Activated CD4-positive, alpha-beta T cell treated with anti-CD3 and anti-CD28 coated beads, Interleukin-2, amount 50 U/mL, for 48 hours (primary cell): ENCODE measurements around the gene HPSE2.

Experiments used
- DNase-seq, 2 experiments: peaks; one replicate each; pipeline ENCODE4 v3.0.0-alpha.2; 2020

HPSE2 gene

DNA sequence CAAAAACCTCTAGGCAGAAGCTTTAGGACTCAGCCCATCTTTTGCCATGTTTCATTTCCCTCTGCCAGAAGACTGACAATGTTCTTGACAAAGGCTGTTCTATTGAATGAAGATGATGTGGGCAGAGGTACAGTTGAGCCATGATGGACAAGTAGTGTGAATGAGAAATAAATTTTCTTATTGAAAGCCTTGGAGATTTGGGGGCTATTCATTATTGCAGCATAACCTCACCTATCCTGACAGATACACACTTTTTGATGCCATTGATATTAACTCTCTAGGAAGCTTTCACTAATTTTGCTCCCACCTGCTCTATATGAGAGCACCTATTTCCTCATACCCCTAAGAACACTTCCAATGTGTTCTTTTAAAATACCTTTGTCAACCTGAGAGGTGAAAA is 752.0 kb downstream of the HPSE2 start:
- no peak for DNase-seq

DNA sequence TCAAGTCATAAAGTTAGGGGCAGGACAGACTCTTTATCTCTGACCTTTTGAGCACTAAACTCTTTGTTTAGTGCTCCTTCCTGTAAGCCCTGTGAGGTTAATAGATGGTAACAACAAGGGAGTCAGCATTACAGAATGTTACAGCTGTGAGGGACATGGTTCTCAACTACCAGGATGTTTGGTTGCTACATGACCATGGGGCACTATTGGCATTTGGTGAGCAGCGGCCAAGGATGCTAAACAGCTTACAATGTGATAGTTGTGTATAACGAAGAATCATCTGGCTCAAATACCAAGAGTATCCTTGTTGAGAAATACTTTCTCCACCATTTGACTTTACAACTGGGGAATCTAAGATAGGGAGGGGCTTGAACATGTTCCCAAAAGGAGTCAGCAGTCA is 753.6 kb downstream of the HPSE2 start:
- DNase-seq, result no peak

DNA sequence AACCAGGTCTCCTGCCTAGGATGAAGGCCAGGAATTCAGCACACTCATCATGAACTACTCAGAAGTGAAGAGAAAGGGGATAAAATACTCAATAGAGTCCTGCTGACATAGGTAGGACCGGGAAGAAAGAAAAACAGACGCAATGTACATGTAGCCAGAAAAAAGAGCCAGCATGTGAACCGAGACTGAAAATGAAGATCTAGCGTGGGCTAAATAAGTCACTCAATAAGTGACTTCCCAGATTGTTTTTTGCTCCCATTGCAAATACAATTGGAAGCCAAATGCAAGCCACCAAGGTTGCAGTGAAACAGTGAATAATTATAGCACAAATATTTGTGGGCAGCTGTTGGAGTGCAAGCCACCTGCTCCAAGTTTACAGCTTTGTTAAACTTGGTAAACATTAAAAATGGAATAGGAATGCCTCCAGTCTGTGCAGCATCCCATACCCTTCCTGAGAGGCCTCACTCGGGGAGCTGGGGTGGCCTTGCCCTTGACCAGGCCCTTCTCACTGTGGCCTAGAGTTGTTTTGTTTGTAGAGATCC is 754.2 kb downstream of the HPSE2 start:
- DNase-seq, result no peak

DNA sequence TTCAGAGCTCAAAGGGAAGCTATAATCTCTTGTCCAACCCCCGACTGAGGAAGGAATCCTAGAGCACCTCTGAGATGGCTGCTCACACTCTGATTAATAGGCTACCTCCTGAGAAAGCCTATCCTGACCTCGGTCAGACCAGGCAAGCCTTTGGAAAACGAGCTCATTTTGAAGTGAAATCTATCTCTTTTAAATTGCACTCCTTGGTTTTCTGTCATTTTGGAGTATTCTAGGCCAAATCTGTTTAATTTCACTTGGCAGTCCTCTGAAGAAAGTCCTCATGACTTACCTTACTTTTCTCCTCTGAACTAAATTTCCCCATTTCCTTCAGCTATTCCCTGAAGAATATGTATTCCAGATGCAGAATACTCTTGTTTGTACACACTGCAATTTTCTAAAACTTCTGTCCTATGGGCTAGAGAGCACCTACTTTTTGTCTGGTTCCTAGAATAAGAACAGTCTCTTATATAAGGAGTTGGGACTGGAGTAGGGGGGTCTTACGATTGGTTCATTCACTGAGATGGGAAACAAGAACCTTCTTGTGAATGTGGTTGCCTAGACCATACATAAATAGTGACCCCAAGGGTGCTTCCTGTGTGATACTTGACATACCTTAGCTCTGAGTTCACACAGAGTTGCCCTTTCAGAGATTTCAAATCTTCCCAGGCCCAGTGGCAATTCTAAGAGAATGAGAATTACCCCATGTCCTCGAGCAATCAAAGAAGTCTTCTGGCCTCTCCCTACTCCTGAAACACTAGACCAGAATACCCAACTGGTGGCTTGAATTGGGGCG is 757.0 kb downstream of the HPSE2 start:
- no peak for DNase-seq

DNA sequence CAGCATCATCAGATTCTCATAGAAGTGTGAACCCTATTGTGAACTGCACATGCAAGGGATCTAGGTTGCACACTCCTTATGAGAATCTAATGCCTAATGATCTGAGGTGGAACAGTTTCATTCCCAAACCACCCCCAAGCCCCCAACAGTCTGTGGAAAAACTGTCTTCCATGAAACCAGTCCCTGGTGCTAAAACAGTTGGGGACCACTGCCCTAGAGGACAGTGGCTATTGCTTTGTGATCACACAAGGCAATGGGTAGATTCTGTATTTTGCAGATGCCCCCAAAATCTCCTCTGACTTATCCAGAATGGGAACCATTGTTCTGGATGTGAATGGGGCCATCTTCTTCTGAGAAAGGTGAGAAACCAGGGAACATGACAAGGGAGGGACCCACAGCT is 757.8 kb downstream of the HPSE2 start:
- no peak for DNase-seq

DNA sequence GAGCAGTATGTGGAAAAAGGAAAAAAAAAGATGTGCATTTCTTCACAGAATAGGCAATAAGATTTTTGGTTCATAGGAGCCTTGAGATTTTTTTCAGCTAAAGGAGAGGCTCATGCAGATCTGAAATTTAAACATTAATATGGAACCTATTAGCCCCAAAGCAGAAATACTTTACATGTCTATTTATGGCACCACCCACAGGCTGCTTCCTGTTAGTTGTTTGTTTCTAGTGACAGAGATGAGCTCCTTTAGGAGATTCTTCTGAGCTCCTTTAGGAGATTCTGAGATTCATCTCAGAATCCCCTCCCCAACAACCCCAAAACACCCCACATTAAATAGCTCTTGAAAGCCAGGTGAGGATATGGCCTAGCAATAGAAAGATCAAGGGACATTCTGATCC is 761.0 kb downstream of the HPSE2 start:
- DNase-seq, result no peak

DNA sequence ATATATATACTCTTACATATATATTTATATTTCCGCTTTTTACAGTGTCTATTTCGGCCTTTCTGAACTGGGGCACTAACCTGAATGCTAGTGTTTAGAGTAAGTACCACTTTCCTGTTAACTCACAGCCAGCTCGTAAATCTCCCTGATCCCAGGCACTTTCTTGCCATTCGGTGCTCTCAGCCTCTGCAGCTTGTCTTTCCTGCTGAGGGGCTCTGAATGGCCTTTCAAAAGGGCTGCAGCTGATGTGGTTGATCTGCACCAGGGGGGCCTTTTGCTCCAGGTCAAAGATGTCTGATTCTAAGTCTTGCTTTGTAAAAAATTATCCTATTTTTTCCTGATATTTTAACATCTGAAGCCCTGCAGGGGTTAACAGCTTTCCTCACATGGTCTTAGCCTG is 763.5 kb downstream of the HPSE2 start:
- DNase-seq, result no peak

DNA sequence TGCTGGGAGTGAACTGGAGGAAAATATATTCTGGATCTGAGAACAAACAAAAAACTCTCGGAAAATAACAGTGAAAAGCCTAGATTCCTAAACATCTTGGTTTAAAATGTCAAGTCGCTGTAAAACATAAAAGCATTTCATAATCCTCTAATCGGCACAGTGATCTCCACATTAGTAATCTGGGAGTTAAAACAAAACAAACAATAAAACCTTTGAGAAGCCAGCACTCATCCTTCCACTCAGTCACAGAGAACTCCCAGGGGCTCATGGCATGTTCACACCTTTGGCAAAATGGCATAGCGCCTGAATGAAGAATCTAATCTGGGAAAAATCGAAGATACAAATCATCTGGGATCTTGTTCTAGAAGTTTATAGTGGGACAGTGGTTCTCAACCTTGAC is 764.8 kb downstream of the HPSE2 start:
- DNase-seq, result no peak

DNA sequence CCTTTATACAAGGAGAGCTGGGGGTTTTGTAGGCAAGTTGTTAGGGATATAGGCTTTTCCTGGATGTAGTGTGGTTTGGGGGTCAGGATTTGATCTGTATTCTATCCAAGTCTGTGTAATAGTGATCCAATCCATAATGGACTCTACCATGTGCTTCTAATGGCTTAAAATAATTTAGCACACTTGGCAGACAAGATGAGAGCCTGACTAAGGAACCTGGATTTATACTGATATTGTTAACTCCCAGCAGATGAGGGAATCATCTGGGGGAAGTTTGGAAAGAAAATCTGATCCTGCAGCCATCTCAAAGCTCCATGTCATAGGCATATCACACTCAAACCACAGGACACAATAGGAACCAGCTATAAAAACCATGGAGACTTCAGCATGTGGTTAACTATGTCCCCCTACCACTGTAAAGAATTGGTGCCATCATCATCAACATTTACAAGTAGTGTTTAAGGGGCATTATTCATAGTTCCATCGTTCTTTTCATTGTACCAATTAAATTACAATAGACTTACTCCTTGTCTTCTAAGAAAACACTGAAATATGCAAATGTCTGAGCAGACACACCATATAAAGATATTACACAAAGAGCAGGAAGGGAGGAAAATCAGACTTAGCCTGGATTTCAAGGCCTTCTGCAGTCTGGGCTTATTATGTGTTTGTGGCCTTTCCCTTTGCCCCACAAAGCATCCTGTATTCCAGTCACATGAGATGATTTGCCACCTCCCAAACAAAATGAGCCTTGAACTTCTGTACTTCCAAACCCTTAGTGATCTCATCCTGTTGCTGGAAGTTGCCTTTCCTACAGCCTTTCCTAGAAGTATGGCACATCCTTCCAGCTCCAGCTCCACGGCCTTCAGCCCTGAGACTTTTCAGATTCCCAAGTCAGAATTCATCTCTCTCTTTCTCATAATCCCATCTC is 766.4 kb downstream of the HPSE2 start:
- DNase-seq, result no peak

DNA sequence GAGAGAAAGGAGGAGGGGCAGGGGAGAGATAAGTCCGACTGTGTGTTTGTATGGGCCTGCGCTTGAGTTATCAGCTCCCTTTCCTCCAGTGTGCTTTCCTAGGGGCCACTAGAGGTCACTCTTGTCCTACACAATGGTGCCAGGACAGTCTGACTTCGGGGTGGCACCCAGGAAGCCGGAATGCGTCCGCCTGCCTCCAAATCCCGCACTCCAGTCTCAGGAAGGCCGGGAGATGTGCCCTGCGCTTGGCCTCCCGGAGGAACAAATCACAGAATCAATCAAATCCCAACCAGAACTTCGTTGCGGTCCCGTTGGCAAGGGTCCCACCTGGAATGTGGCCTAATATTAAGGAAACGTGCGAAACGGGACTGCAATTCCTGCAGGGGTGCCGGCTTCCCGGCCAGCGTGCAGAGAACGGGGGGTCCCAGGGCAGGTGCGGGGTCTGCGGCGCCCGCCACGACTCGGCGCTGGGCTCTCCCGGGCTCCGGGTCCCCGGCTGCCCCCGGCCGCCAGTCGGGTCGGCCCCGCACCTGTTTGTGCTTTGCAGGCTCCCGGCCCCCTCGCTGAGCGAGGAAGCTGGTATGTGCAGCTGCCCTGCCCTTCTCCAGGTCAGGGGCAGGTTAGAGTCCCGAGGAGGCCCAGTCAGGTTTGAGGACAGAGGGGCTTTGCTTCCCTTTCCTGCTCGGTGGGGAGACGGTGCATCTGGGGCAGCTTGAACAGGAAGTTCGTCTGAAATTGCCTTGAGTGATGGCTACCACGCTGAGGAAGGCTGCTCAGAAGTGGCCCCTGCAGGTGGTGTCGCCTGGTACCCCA is 767.9 kb downstream of the HPSE2 start:
- peak; percentile 55 to 67 for DNase-seq

DNA sequence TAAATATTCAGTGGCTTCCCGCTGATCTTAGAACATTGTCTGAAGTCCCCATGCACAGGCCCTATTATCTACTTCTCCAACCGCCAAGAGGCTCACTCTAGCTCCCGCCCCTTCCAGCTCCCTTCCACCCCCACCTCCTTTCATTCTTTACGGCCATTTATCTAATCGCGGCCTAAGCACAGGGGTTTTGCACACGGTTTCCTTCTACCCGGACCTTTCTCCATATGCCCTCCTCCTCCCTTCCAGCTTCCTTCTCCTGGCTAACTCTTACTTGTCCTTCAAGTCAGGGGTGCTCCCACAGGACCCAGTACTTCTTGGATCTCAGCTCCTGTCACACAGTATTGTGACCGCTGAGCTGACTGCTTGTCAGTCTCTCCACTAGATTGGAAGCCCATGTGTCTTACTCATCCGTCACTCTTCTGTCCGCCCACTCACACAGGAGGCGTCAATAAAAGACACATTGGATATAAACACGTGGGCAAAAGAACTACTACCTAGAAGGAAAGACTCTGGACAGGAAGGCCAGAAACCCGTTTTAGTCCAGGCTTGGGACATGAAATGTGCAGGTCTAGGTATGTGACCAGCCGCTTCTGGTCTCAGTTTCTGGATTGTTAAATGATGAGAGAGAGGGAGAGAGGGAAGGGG is 768.7 kb downstream of the HPSE2 start:
- no peak for DNase-seq

DNA sequence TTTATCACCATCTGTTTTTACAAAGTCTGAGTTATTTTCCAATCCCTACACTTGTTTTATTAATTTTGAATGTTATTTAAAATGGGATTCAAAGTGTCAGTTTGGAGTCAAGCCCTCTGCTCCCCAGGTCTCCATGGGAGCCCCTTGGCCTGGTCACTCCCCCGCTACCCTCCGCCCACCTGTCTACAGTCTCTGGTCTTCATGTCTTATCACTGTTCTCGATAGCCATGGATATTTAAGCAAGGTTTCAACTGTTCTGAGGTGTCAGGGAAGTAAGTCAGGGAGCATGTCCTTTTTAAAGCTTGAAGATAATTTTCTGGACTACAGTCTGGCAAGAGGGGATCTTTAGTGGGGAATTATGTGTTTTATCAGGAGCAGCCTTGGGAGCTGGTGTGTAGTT is 769.8 kb downstream of the HPSE2 start:
- no peak for DNase-seq

DNA sequence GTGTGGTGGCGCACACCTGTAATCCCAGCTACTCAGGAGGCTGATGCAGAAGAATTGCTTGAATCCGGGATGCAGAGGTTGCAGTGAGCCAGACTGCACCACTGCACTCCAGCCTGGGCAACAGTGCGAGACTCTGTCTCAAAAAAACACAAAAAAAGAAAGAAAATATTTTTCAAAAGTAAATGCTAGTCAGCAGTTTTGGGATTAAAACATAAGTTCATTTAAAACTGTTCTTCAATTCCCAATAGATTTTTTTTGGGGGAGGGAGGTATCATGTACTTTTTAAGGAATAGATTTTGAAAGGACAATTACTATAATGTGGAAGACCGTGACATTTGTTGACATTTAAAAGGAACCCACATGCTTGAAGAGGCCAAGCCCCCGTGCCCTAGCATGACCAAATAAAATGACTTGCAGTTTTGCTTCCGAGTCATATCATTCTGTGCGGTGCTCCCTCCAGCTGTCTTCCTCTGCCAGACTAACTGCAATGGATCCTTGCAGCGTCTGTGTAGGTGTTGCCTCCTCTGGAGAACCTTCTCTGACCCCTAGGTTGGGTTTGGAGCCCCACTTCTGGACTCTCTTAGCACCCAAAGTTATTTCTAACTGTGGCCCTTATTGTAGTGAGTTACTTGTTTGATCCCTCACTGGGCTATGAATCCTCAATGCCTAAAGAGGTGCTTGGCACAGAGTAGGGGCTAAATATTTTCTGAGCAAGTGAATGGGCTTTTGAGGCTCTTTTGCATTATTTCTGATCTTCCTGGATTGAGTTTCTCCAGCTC is 771.5 kb downstream of the HPSE2 start:
- no peak for DNase-seq

DNA sequence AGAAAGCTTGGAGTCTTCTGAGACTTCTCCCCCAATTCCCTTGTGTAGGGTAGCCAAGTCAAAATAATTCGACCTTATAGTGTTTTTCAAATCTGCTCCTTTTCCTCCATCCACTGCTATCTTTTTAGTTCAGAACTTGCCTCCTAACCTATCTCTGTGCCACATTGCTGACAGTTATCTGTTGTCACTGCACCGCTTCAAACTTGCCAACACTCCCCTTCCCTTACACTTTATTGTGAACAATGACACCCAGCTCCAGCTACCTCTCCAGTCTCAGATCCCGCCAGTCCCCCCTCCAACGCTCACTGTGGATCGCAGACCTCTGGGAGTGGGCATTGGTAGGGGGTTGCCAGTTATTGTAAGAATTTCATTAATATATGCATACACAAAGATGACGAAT is 772.6 kb downstream of the HPSE2 start:
- DNase-seq, result no peak

DNA sequence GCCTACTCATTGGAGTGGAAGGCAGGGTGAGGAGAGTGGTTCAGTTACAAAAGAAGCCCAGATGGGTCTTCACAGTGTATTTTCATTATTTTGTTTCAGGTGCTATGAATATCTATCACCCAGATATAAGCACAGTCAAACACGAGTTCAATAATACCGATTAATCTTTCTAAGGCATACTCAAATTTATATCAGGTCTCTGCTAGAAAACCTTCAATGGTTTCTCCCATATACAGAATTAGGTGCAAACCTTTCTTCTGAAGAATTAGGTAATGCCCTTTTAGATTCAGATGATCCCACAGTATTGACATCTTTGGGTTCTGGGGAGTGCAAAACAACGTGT is 774.2 kb downstream of the HPSE2 start:
- no peak for DNase-seq

DNA sequence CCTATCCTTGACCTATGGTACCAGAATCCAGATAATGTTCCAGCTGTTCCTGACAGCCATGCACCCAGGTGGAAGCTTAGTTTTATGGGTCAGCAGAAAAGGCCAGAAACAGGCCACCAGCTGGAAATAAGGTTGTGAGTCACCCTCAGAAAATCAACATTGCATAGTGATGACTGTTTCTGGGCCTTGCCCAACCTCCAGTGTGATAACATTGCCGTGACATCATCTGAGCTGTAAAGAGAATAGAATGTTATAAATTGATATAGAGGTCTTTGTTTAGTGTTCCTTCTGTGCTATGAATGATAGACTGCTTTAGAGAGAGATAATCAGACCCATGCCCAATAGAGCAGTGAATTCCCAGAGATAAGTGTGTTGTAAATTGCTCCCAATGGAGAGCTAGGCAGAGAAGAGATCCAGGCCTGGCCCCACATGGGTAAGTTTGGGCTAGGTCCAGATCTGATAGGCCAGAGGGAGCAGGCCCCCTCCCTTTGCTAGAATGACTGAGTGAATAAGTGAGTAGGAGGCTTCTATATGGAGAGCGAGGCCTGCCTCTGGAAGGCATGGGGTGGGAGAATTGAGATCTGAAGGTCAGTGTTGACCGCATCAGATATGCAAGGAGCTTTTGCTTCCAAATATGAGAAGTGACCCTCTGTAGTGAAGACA is 774.7 kb downstream of the HPSE2 start:
- DNase-seq, result no peak

DNA sequence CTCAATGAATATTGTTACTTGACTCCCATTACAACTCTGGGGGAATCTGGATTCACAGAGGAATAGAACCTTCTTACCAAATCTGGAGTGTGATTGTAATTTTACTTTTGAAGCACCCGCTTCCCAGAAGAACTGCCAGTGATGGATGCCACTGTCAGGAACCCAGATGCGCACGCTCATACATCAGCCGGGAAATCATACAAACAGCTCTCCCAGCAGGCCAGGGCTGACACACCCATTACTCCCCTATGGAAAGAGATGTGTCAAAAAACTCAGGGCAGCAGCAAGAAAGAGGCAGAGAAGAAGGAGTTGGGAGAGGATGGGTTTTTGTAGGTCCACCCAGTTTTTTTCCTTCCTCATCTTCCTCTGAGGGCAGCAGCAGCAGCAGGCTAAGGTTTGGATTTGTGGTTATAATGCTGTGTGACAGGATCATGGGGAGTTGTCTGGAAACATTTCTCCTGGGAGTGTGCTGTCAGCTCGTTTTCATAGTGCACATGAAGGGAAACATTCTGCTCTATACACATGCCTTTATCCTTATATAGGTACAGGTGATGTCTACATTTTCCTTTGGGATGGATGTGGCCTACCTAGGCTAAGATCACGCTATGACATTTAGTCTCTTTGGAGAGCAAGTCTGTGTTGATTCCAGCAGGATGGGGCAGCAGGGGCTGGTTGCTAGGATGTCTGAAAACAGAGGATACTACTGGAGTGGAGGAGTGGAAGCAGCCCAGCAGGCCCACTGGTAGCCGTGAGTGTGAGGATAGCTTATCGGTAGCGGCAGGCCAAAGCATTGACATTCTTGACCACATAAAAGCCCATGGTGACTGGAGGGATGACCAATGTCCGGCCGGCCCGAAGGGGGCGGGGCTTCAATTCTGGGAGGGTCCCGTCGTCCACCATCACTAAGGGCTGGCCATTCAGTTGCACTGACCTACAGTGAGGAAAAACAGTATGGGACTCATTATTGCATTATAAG is 776.6 kb downstream of the HPSE2 start:
- DNase-seq, result no peak

DNA sequence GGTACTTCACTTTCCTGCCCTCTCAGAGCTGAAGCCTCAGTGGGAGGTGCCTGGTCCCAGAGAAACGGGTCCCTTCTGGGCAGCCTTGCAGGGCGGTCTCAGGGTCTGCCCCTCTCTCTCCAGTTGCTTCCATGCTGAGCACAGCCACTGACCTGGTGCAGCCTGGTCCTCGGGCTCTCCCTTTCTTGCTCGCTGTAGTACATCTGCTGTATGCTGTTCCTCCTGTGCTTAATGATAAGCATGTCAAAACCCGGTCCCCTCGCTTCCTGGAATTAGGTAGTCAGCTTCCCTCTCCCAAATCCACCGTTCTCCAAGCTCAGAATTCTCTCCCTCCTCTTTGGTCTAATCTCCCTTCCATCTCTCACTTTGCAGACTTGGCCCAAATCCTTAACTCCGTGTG is 777.9 kb downstream of the HPSE2 start:
- no peak for DNase-seq

DNA sequence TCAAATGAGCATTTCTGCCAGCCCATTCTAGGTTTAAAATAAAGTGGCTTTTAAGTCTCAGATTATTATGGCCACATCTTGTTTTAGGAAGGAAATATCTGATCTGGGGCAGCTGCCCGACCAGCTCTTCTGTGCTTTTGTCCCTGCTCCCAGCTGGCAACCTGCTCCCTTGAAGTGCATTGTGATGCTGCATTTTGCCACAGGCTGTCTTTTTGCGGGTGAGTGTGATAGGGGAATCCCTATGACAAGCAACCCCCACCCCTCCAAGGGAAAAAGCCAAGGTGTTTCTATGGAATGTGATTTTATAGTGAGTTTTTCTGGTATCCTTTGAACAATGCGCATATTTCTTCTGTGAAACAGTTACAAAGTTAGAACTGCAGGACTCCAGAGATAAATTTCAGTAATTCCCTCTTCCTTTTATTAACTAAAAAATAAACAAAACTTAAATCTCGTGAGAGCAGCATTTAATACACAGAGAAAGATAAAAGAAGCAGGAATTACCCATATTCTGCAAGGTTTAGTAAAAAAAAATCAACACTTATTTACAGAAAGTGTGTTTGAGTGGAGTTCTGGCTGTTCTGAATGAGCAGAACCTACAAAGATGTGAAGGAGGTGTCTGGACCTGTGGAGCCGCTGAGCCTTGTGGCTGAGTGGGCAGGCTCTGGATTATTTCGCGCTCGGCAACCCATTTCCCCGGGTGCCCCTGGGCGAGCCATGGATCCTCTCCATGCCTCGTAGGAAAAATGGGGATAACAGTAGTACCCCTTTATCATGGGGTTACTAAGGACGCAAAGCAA is 778.8 kb downstream of the HPSE2 start:
- DNase-seq, result no peak
